Activated CD8-positive, alpha-beta T cell treated with anti-CD3 and anti-CD28 coated beads for 36 hours (primary cell): ENCODE data around the gene CHD6. TPM values are rescaled to one million over a fixed set of nuclear protein-coding genes. Genes with fewer than 3 reads are reported as not detected.

ENCODE experiments used
- ATAC-seq: fragments of 200-7000 bp; cut with Tn5 transposase; one replicate; pipeline ENCODE4 v1.10.0; 2021; ENCODE audit warnings: mild to moderate bottlenecking, moderate library complexity
- CTCF ChIA-PET: fragments of 350-600 bp; sonication (Branson Sonifier 250); formaldehyde crosslinking; loops from one replicate; lab custom pipeline; 2021; ENCODE audit warnings: antibody characterized with exemption; lab: Charles Lee
- POLR2A ChIA-PET: fragments of 350-600 bp; sonication (Branson Sonifier 250); formaldehyde crosslinking; loops from one replicate; lab custom pipeline; 2021; ENCODE audit warnings: antibody characterized with exemption; lab: Charles Lee
- DNase-seq: peaks from one replicate; pipeline ENCODE4 v3.0.0-alpha.2; 2020
- H3K27ac Mint-ChIP-seq: one replicate; pipeline ENCODE4 v1.8.0; 2021; ENCODE audit warnings: mild to moderate bottlenecking, mixed read lengths
- H3K27me3 Mint-ChIP-seq: one replicate; pipeline ENCODE4 v1.8.0; 2021; ENCODE audit warnings: mixed read lengths
- H3K36me3 Mint-ChIP-seq: one replicate; pipeline ENCODE4 v1.8.0; 2021; ENCODE audit warnings: low read depth, mixed read lengths
- H3K4me1 Mint-ChIP-seq: one replicate; pipeline ENCODE4 v1.8.0; 2021; ENCODE audit warnings: low read depth, mixed read lengths
- H3K4me3 Mint-ChIP-seq: one replicate; pipeline ENCODE4 v1.8.0; 2021; ENCODE audit warnings: mild to moderate bottlenecking, moderate library complexity, mixed read lengths
- H3K9me3 Mint-ChIP-seq: one replicate; pipeline ENCODE4 v1.8.0; 2021; ENCODE audit warnings: mixed read lengths
- CTCF ChIP-seq: fragments of 200-600 bp; IDR thresholded peaks from one replicate; pipeline ENCODE4 v1.8.0; 2022; ENCODE audit warnings: antibody characterized with exemption, mild to moderate bottlenecking
- intact Hi-C: fragments of 100-400 bp; cut with micrococcal nuclease; formaldehyde crosslinking; loops from one replicate; pipeline ENCODE4 v1.10.0; 2022
- total RNA-seq, 2 experiments: library from RNA; stranded (reverse); gene quantifications; one replicate each; pipeline ENCODE4 v1.2.3, GENCODE V29; 2021

The CHD6 gene
- total RNA-seq, 2 experiments from 2014 or later, result 25.4 to 28.2 TPM

GRCh38 chr20:41357424-41358163, 260.6 kb downstream of the CHD6 start:
- CTCF ChIA-PET, result interaction anchor here (1.1 kb wide), 1 partner anchor 17 kb away, joined by 3 read pairs; the partner anchor contains the start of gene LPIN3
- no peaks in the 10 kb centered on the region for H3K4me1 Mint-ChIP-seq
- ATAC-seq (no peak), DNase-seq (no peak)
- no peak for TF ChIP-seq CTCF
- POLR2A ChIA-PET, result no interaction called here
- H3K9me3 Mint-ChIP-seq, result no peaks in the 10 kb centered on the region
- no peak overlapping the region for H3K4me3 Mint-ChIP-seq
- H3K36me3 Mint-ChIP-seq, result no peaks in the 10 kb centered on the region
- no peaks in the 10 kb centered on the region for H3K27me3 Mint-ChIP-seq
- intact Hi-C loops, result no loop called here
- no peak overlapping the region for H3K27ac Mint-ChIP-seq

- no peak overlapping the region for H3K4me3 Mint-ChIP-seq
- no peaks in the 10 kb centered on the region for H3K27me3 Mint-ChIP-seq
- H3K9me3 Mint-ChIP-seq, result no peaks in the 10 kb centered on the region
- TF ChIP-seq CTCF, result no peak
- ATAC-seq (no peak), DNase-seq (no peak)
- no peaks in the 10 kb centered on the region for H3K4me1 Mint-ChIP-seq
- H3K27ac Mint-ChIP-seq, result no peak overlapping the region
- intact Hi-C loops, result no loop called here
- ChIA-PET POLR2A (interaction anchor here (0.7 kb wide), 1 partner anchor 22 kb away, joined by 3 read pairs; no protein-coding TSS in a partner anchor), CTCF (no interaction called here)
- H3K36me3 Mint-ChIP-seq, result no peaks in the 10 kb centered on the region
Measured at GRCh38 chr20:41356951-41357350, 261.2 kb downstream of the CHD6 start.

- CTCF ChIA-PET, result interaction anchor here (1.4 kb wide), 1 partner anchor 123 kb away, joined by 3 read pairs; no protein-coding TSS in a partner anchor
- Mint-ChIP-seq H3K27me3 (no peaks in the 10 kb centered on the region), H3K4me3 (no peak overlapping the region), H3K4me1 (no peaks in the 10 kb centered on the region), H3K27ac (no peak overlapping the region), H3K9me3 (no peaks in the 10 kb centered on the region), H3K36me3 (no peaks in the 10 kb centered on the region)
- TF ChIP-seq CTCF, result no peak
- intact Hi-C loops, result no loop called here
- no peak for DNase-seq
- POLR2A ChIA-PET, result no interaction called here
- no peak for ATAC-seq
Measured at GRCh38 chr20:41355598-41356203, 262.5 kb downstream of the CHD6 start.

GRCh38 chr20:41355192-41355591, 263.0 kb downstream of the CHD6 start:
- H3K4me3 Mint-ChIP-seq, result no peak overlapping the region
- DNase-seq (no peak), ATAC-seq (no peak)
- H3K36me3 Mint-ChIP-seq, result no peaks in the 10 kb centered on the region
- intact Hi-C loops, result no loop called here
- POLR2A ChIA-PET, result no interaction called here
- no peaks in the 10 kb centered on the region for H3K4me1 Mint-ChIP-seq
- CTCF ChIA-PET, result interaction anchor here (1.4 kb wide), 1 partner anchor 123 kb away, joined by 3 read pairs; no protein-coding TSS in a partner anchor
- no peaks in the 10 kb centered on the region for H3K27me3 Mint-ChIP-seq
- H3K9me3 Mint-ChIP-seq, result no peaks in the 10 kb centered on the region
- TF ChIP-seq CTCF, result no peak
- no peak overlapping the region for H3K27ac Mint-ChIP-seq

GRCh38 chr20:41353530-41353929, 264.6 kb downstream of the CHD6 start:
- Mint-ChIP-seq H3K27me3 (no peaks in the 10 kb centered on the region), H3K27ac (no peak overlapping the region), H3K4me3 (no peak overlapping the region), H3K36me3 (no peaks in the 10 kb centered on the region), H3K9me3 (no peaks in the 10 kb centered on the region), H3K4me1 (no peaks in the 10 kb centered on the region)
- intact Hi-C loops, result no loop called here
- CTCF ChIA-PET, result no interaction called here
- TF ChIP-seq CTCF, result no peak
- DNase-seq (no peak), ATAC-seq (no peak)
- POLR2A ChIA-PET, result no interaction called here
